Measurements from ENCODE around the gene MED13L. TPM values are rescaled to one million over a fixed set of nuclear protein-coding genes. Genes with fewer than 3 reads are reported as not detected.

MED13L gene
- total and polyA plus RNA-seq, 2 donors (not counting 1 experiment from before 2014, with no cell fraction given): 56.5 to 97.3 TPM

DNA sequence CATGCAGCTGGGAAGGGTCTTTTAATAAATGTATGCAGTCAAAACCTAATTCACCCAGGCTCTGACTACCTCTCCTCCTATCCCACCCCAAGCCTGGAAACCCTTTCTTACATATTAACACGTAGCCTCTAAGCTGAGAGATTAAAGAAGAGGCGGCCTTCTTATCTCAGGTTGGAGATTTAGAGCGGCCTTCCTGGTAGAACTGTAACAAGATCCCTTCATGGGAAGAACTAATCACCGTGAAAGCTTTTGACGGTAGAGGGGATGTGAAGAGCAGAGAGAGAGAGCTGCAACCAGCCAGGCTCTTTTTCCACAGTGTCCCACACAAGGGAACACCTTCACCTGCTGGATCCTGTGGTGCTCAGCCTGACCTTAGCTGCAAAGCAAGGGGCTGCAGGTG, 367.4 kb downstream of the MED13L start:
- no peaks in the 10 kb centered on the region for H3K36me3 ChIP-seq (ENCODE audit: control insufficient read depth, insufficient read depth, low read length)
- H3K27ac ChIP-seq (ENCODE audit: insufficient read depth, low read length): no peak overlapping the region
- H3K9ac ChIP-seq (ENCODE audit: insufficient read depth, low read length): no peak overlapping the region
- H3K9me3 ChIP-seq (ENCODE audit: control insufficient read depth, insufficient read depth, low read depth, low read length): no peaks in the 10 kb centered on the region
- H2AFZ ChIP-seq (ENCODE audit: low read length): no peak overlapping the region
- TF ChIP-seq EZH2 (IDR thresholded peaks at IDR 0.05; ENCODE audit: low read length, missing control alignments): no peak
- TF ChIP-seq, protein P1, sequence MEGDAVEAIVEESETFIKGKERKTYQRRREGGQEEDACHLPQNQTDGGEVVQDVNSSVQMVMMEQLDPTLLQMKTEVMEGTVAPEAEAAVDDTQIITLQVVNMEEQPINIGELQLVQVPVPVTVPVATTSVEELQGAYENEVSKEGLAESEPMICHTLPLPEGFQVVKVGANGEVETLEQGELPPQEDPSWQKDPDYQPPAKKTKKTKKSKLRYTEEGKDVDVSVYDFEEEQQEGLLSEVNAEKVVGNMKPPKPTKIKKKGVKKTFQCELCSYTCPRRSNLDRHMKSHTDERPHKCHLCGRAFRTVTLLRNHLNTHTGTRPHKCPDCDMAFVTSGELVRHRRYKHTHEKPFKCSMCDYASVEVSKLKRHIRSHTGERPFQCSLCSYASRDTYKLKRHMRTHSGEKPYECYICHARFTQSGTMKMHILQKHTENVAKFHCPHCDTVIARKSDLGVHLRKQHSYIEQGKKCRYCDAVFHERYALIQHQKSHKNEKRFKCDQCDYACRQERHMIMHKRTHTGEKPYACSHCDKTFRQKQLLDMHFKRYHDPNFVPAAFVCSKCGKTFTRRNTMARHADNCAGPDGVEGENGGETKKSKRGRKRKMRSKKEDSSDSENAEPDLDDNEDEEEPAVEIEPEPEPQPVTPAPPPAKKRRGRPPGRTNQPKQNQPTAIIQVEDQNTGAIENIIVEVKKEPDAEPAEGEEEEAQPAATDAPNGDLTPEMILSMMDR (conservative IDR thresholded peaks at IDR 0.05 in 1 of 2, IDR thresholded peaks at IDR 0.05 in 1 of 2; ENCODE audit: low read depth in 1 of 2, low read length in 2 of 2): no peak
- no peaks in the 10 kb centered on the region for H3K79me2 ChIP-seq (ENCODE audit: control insufficient read depth, insufficient read depth, low read length)
- DNase-seq (ENCODE audit: low read depth in 2 of 2): no peak
- H3K4me1 ChIP-seq (ENCODE audit: control insufficient read depth, extremely low read depth, insufficient read depth, low read length): no peaks in the 10 kb centered on the region
- H3K27me3 ChIP-seq (ENCODE audit: control insufficient read depth, insufficient read depth, low read length): peaks cover 4% of the 10 kb centered on the region
- H3K4me2 ChIP-seq (ENCODE audit: extremely low read depth, insufficient read depth, low read length): no peak overlapping the region
- H3K4me3 ChIP-seq (replicated peaks in 1 of 4; ENCODE audit: control extremely low read depth in 1 of 4, insufficient read depth in 1 of 4, low read depth in 3 of 4, low read length in 4 of 4): no peak overlapping the region
- H4K20me1 ChIP-seq (ENCODE audit: control insufficient read depth, extremely low read depth, insufficient read depth, low read length): no peaks in the 10 kb centered on the region
